22Rv1 (cell line): Measurements from ENCODE around the gene SEPTIN5.
A peak's percentile ranks its signal among the peaks of the same experiment; 100 is the strongest.

ENCODE experiments used
- H3K27ac ChIP-seq: fragments of 450-650 bp; 2 replicates; pipeline ENCODE4 v1.5.1; 2017
- ZFX ChIP-seq: fragments of 450-650 bp; IDR thresholded peaks from 2 replicates; pipeline ENCODE4 v1.6.1; 2017; ENCODE audit warnings: antibody characterized with exemption, borderline replicate concordance
- TF ChIP-seq, protein P1 (sequence below): fragments of 450-650 bp; IDR thresholded peaks from 2 replicates; pipeline ENCODE4 v1.5.1; 2017; ENCODE audit warnings: mild to moderate bottlenecking

The SEPTIN5 gene

DNA sequence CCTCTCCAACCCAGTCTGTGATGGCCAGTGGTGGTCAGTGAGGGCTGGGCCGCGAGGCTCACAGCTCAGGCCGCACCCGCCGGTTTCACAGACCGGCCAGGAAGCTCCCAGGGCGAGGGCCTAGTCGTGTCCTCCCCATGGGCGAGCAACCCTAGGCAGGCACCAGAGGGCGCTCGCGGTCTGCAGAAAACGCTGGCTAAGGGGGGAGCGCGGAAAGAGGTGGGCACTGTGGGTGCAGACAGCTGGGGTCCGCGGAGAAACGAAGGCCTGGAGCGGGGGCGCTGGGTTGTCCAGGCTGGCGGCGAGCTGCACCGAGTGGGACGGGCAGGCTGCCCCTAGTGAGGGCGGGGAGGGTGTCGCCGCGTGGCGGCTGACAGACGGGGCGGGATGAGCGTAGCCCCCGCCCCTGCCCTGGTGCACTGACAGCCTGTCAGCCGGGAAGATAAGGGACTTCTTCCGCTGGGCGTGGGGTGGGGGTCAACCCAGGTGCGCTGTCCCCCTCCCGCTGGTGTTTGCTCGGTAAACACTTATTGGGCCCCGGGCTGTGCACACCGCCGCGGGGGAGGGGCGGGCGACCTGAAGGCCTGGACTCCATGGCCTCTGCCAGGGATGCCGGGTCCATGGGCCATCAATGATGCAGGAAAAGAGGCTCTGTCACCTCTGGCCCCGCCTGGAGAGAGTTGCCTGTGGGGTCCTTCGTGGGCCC, 16.5 kb downstream of the SEPTIN5 start:
- H3K27ac ChIP-seq = no peak overlapping the region
- TF ChIP-seq, protein P1, sequence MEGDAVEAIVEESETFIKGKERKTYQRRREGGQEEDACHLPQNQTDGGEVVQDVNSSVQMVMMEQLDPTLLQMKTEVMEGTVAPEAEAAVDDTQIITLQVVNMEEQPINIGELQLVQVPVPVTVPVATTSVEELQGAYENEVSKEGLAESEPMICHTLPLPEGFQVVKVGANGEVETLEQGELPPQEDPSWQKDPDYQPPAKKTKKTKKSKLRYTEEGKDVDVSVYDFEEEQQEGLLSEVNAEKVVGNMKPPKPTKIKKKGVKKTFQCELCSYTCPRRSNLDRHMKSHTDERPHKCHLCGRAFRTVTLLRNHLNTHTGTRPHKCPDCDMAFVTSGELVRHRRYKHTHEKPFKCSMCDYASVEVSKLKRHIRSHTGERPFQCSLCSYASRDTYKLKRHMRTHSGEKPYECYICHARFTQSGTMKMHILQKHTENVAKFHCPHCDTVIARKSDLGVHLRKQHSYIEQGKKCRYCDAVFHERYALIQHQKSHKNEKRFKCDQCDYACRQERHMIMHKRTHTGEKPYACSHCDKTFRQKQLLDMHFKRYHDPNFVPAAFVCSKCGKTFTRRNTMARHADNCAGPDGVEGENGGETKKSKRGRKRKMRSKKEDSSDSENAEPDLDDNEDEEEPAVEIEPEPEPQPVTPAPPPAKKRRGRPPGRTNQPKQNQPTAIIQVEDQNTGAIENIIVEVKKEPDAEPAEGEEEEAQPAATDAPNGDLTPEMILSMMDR = peak; percentile 95
- no peak for TF ChIP-seq ZFX

DNA sequence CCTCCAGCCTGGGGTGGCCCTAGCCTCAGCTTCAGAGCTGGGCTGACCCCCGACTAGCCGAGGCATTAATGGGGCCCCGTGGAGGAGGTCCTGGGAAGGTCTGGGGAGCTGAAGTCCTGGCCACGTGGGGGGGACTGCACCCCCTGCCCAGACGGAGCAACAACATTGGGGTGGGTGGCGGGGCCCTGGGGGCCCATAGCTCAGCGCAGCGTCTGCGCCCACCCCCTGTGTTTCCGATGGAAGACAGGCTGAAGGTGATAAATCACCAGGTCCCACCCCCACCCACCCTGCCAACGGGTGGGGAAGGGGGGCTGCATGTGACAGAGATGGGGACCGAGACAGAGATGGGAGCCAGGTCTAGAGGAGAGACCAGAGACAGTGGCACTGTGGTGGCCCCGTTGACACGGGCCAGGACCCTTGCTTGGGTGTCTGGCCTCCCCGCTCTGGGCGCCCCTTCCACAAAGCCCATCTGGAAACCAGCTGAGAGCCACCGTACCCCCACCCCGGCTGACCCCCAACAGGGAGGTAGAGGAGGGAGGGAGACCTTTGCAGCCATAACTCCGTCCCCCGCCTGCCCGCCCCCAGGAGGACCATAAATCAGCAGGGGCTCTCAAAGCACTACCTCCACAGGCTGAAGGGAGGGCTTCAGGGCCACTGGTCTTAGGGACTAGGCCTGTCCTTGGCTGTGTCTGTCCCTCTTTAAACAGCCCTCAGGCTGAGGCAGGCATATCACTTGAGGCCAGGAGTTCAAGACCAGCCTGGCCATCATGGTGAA, 17.2 kb downstream of the SEPTIN5 start:
- H3K27ac ChIP-seq = no peak overlapping the region
- no peak for TF ChIP-seq ZFX
- TF ChIP-seq, protein P1 = no peak

DNA sequence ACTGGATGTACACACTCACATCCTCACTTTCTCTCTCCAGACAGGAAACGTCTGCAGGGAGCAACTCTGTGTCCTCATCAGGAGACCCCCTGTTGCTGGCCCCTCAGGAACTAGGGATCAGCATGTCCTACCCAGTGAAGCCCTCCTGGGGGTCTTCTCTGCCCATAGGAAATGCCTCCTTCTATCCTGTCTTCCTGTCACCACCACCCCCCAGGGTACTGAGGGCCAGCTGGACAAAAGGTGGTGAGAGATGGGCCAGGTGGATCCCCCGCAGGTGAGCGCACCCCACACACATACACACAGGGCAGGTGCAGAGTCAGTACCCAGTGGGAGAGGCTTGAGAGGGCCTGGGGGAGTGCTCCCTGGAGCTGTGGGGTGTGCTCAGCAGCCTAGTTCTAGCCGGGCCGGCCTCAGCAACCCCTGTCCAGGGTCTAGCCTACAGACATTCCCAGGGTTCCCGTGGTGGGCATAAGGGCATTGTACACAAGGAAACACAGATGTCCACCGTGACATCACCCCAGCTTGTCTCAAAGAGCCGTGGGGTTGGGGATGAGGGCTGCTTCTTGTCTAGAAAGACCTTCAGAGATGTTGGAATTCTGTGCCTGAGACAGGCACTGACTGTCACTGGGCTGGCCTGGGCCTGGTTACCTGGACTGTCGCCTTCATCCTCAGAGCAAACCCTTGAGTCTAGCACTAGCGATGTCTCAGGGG, 18.3 kb downstream of the SEPTIN5 start:
- TF ChIP-seq ZFX = no peak
- TF ChIP-seq, protein P1 = no peak
- H3K27ac ChIP-seq = no peak overlapping the region

DNA sequence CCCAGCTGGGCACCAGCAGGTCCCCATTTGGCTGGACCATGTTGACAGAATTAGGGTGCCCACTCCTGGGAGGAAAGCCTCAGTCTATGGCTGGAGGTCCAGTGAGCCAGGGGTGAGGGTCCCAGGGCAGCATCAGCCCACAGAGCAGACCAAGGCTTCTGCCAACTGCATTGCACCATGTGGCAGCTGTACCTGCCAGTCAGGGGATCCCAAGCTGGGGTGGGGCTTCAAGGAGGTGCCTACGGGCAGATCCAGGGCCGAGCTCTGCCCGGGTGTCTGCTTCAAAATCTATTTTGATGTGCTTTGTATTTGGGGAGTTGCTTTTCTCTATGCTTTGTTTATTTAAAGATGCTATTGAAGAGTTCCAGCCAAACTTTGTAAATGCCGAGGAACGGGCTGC, 19.5 kb downstream of the SEPTIN5 start:
- no peak for TF ChIP-seq ZFX
- TF ChIP-seq, protein P1 = no peak
- no peak overlapping the region for H3K27ac ChIP-seq

DNA sequence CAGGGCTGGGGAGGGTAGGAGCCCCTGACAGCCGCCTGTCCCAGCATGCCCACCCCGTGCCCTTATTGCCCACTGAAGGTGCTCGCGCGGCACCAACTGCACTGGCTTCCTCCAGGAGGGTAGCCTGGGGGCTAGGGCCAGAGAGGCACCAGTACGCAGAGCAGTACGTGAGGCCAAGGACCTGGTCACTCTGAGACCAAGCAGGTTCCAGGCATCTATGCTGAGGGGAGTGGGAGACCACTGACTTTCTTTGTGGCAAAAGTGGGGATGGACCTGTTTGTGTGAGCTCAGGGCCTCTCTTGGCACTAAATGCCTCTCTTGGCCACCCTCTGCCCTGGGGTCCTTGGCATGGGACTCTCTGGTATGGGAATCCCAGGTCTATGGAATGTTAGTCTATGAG, 19.9 kb downstream of the SEPTIN5 start:
- TF ChIP-seq ZFX = no peak
- TF ChIP-seq, protein P1 = no peak
- no peak overlapping the region for H3K27ac ChIP-seq

DNA sequence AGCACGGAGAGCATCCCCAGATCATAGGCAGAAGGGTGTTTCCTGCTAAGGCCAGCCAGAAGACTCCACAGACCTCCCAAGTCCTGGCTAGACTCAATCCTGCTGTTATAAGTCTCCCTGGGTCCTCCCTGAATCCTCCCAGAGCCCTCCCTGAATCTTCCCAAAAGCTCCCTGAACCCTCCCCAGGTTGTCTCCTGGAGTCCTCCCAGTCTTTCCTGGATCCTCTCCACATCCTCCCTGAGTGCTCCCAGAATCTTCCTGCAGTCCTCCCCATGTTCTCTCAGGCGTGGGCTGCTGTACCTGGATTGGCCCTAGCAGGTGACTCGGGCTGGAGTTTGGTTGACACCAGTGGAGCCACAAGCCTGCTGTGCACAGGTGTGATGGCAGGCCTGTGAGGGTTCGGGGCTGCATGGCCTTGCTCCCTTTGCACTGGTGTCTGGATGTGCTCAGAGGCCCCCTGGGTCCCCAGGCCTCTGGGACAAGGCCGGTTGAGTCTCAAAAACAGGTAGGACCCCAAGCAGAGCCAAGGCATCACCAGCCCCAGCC, 20.6 kb downstream of the SEPTIN5 start:
- no peak overlapping the region for H3K27ac ChIP-seq
- TF ChIP-seq ZFX = no peak
- TF ChIP-seq, protein P1 = no peak
